Measurements from ENCODE around the gene DNAH11. TPM values are rescaled to one million over a fixed set of nuclear protein-coding genes. Genes with fewer than 3 reads are reported as not detected.

DNAH11 gene
- total RNA-seq, 1 donor from 2014 or later = 0.02 TPM

- no peak overlapping the region for H3K4me3 Mint-ChIP-seq (ENCODE audit: unreplicated experiment)
- no peak overlapping the region for H3K27ac Mint-ChIP-seq (ENCODE audit: unreplicated experiment)
- no peak for DNase-seq (ENCODE audit: low spot score)
- peaks cover 21% of the 10 kb centered on the region for H3K4me1 Mint-ChIP-seq (ENCODE audit: low read depth)
- TF ChIP-seq CTCF (IDR thresholded peaks at IDR 0.05) = no peak
- H3K27me3 Mint-ChIP-seq (ENCODE audit: low read depth) = no peaks in the 10 kb centered on the region
- H3K36me3 Mint-ChIP-seq (ENCODE audit: low read depth) = no peaks in the 10 kb centered on the region
- H3K9me3 Mint-ChIP-seq (ENCODE audit: low read depth) = no peaks in the 10 kb centered on the region
Measured at GRCh38 chr7:21947946-21948345, 405.1 kb downstream of the DNAH11 start.

DNA sequence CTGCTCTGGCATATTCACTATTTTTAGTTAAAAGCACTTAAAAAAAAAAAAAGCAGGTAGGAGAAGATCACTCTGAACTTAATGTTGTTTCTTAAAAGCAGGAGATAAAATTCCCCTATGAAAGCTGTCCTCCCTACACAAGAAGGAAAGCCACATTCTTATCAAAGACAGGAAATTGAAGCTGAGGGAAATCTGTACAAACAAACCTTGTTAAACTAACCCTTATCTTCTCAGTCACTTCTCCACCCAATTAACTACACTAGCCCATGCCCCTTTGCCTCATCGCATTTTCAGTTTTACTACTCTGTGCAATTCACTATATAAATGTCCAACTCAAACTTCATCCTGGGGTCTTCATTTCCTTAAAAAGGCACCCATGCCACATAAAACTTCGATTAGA is 405.5 kb downstream of the DNAH11 start:
- DNase-seq (ENCODE audit: low spot score) = no peak
- Mint-ChIP-seq H3K4me3 (ENCODE audit: unreplicated experiment) (no peak overlapping the region), H3K4me1 (ENCODE audit: low read depth) (peaks cover 17% of the 10 kb centered on the region), H3K27me3 (ENCODE audit: low read depth) (no peaks in the 10 kb centered on the region), H3K27ac (ENCODE audit: unreplicated experiment) (no peak overlapping the region), H3K9me3 (ENCODE audit: low read depth) (no peaks in the 10 kb centered on the region), H3K36me3 (ENCODE audit: low read depth) (no peaks in the 10 kb centered on the region)
- TF ChIP-seq CTCF (IDR thresholded peaks at IDR 0.05) = no peak

DNA sequence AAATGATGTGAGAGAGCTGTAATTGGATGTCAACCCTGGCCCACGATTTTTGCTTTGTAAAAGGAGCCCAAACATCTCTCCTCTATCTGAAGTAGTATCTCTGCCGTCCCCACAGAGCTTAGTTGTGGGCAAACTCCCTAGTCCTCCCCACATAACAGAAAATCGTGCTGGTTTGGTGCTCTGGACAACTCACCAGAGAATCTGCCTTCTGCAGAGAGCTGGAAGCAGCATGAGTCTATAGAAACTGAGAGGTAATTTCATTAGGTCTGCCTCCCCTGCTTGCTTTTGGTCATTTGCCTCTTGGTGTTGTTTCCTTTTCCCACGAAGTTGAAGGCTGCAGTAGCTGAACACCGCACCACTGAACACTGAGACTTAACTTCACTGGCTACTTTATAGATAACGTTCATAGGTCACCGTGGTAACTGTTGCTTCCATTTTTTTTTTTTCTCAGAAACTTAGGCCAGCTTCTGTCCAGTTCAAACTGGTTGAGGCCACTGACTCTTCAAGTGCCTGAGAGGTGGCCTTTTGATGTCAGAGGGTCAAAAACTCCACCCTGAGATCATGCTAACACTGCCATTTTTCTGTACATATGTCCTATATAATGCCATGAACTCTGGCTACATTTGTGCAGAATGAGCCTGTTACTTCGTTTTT is 406.2 kb downstream of the DNAH11 start:
- no peak overlapping the region for H3K27ac Mint-ChIP-seq (ENCODE audit: unreplicated experiment)
- peaks cover 10% of the 10 kb centered on the region for H3K4me1 Mint-ChIP-seq (ENCODE audit: low read depth)
- TF ChIP-seq CTCF (IDR thresholded peaks at IDR 0.05) = no peak
- no peaks in the 10 kb centered on the region for H3K36me3 Mint-ChIP-seq (ENCODE audit: low read depth)
- DNase-seq (ENCODE audit: low spot score) = no peak
- no peaks in the 10 kb centered on the region for H3K27me3 Mint-ChIP-seq (ENCODE audit: low read depth)
- H3K9me3 Mint-ChIP-seq (ENCODE audit: low read depth) = no peaks in the 10 kb centered on the region
- no peak overlapping the region for H3K4me3 Mint-ChIP-seq (ENCODE audit: unreplicated experiment)

Other genes with a start within 250 kb of the DNAH11 start
- 2.5 to 5.7 TPM (median 4.4 TPM) in 3 replicates for gene SP4, start 115.0 kb upstream of the DNAH11 start, total RNA-seq

Measured in chondrocyte (in vitro differentiated cells).